AG04449 (cell line): ENCODE measurements around the gene COL15A1.

Source experiments
- CTCF ChIA-PET: fragments of 350-600 bp; formaldehyde crosslinking; extraction: SDS; loops from one replicate; lab custom pipeline; 2021; ENCODE audit warnings: antibody characterized with exemption; lab: Yijun Ruan, JAX
- POLR2A ChIA-PET: fragments of 400-600, 350-600 bp; formaldehyde crosslinking; extraction: SDS; loops from one replicate; lab custom pipeline; 2020; ENCODE audit warnings: antibody characterized with exemption, inconsistent platforms; lab: Yijun Ruan, JAX
- DNase-seq: peaks from one replicate; pipeline ENCODE4 v3.0.0-alpha.2; 2010; ENCODE audit warnings: low read depth, low spot score
- H3K4me3 ChIP-seq: 2 replicates; pipeline ENCODE4 v1.5.1; 2011; ENCODE audit warnings: low read depth, mild to moderate bottlenecking, control low read depth, low read length
- CTCF ChIP-seq: IDR thresholded peaks from one replicate; pipeline ENCODE4 v1.5.1; 2011; ENCODE audit warnings: mild to moderate bottlenecking, moderate library complexity, low read length, control low read depth, inconsistent platforms; ENCODE audit not compliant: insufficient read depth; ENCODE audit errors: missing control alignments

The COL15A1 gene

GRCh38 chr9:99015890-99016289, 72.2 kb downstream of the COL15A1 start:
- CTCF ChIA-PET = interaction anchor here (0.8 to 18.3 kb wide), 3 partner anchors 8 to 125 kb away, joined by 3 to 200 read pairs (median 17); no protein-coding TSS in a partner anchor
- POLR2A ChIA-PET = no interaction called here
- H3K4me3 ChIP-seq = no peak overlapping the region
- no peak for DNase-seq
- no peak for TF ChIP-seq CTCF

- CTCF ChIA-PET = interaction anchor here (2.9 to 18.3 kb wide), 3 partner anchors 18 to 156 kb away, joined by 9 to 200 read pairs (median 17); no protein-coding TSS in a partner anchor
- no peak for DNase-seq
- no peak overlapping the region for H3K4me3 ChIP-seq
- no peak for TF ChIP-seq CTCF
- POLR2A ChIA-PET = no interaction called here
Observed at GRCh38 chr9:99016681-99017387, 73.1 kb downstream of the COL15A1 start.

- TF ChIP-seq CTCF = no peak
- DNase-seq = no peak
- ChIA-PET POLR2A (no interaction called here), CTCF (interaction anchor here (1.1 to 18.3 kb wide), 4 partner anchors 20 to 159 kb away, joined by 3 to 200 read pairs (median 13); no protein-coding TSS in a partner anchor)
- no peak overlapping the region for H3K4me3 ChIP-seq
Observed at GRCh38 chr9:99018653-99019052, 74.9 kb downstream of the COL15A1 start.

GRCh38 chr9:99019510-99020331, 76.0 kb downstream of the COL15A1 start:
- ChIA-PET CTCF (interaction anchor here (1.2 to 18.3 kb wide), 4 partner anchors 21 to 159 kb away, joined by 3 to 200 read pairs (median 13); no protein-coding TSS in a partner anchor), POLR2A (interaction anchor here (0.7 to 1.0 kb wide), 3 partner anchors 10 to 114 kb away, joined by 3 to 5 read pairs (median 3); partner anchors contain the start of gene TGFBR1)
- DNase-seq = peak; percentile 94
- no peak for TF ChIP-seq CTCF
- H3K4me3 ChIP-seq = no peak overlapping the region

- CTCF ChIA-PET = interaction anchor here (0.6 to 18.3 kb wide), 6 partner anchors 12 to 159 kb away, joined by 3 to 200 read pairs (median 4); no protein-coding TSS in a partner anchor
Observed at GRCh38 chr9:99020786-99021436, 77.2 kb downstream of the COL15A1 start.

More at GRCh38 chr9:99020786-99021436, 77.2 kb downstream of the COL15A1 start:
- DNase-seq = no peak
- POLR2A ChIA-PET = interaction anchor here (0.6 kb wide), 1 partner anchor 9 kb away, joined by 3 read pairs; no protein-coding TSS in a partner anchor
- no peak overlapping the region for H3K4me3 ChIP-seq
- no peak for TF ChIP-seq CTCF
